ENCODE results near the gene CDKL5.

DNA sequence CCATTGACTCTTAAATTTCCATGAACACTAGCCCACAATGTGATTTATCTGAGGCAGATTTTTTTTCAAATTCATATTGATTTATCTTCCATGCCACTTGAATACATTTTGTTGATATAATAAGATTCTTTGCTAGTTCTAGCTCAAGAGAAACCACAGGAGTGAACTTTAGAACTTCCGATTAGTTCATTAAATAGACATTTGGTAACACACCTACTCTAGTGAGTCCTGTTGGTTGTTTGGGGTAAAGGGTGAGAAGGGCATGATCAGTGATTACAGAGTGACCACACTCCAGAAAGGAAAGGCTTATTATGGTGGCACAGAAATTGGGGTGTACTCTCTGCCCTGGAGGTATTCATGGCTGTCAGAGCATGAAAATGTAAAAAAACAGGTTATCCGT lies 120.4 kb downstream of the CDKL5 start:
- no peak for TF ChIP-seq CTCF (IDR thresholded peaks at IDR 0.05)
- TF ChIP-seq HDAC2 (IDR thresholded peaks at IDR 0.05): no peak
- no peak for TF ChIP-seq PHF8 (IDR thresholded peaks at IDR 0.05; ENCODE audit: borderline replicate concordance, low read depth)
- TF ChIP-seq POLR2A (IDR thresholded peaks at IDR 0.05; ENCODE audit: low read length): no peak
- TF ChIP-seq REST (IDR thresholded peaks at IDR 0.05): no peak
- TF ChIP-seq EP300 (IDR thresholded peaks at IDR 0.05): no peak
- TF ChIP-seq KDM1A (IDR thresholded peaks at IDR 0.05; ENCODE audit: low read depth): no peak
- no peak for TF ChIP-seq RAD21 (conservative IDR thresholded peaks at IDR 0.05 in 1 of 2, IDR thresholded peaks at IDR 0.05 in 1 of 2)

Data from A549 (cell line).